Activated CD4-positive, alpha-beta T cell treated with anti-CD3 and anti-CD28 coated beads, Interleukin-2, amount 50 U/mL, for 1 hour (primary cell): ENCODE results near the gene PDK3.

Source experiments
- DNase-seq: peaks from one replicate; pipeline ENCODE4 v3.0.0-alpha.2; 2020

Gene PDK3

GRCh38 chrX:24563291-24564010 lies 98.4 kb downstream of the PDK3 start:
- DNase-seq, result no peak

- DNase-seq, result no peak
Measured at GRCh38 chrX:24566240-24566639, 101.2 kb downstream of the PDK3 start.

- DNase-seq, result no peak
Measured at GRCh38 chrX:24567169-24567568, 102.1 kb downstream of the PDK3 start.

- DNase-seq, result no peak
Measured at GRCh38 chrX:24574743-24575142, 109.7 kb downstream of the PDK3 start.

GRCh38 chrX:24575496-24575895 lies 110.4 kb downstream of the PDK3 start:
- DNase-seq, result no peak

GRCh38 chrX:24577091-24577490 lies 112.0 kb downstream of the PDK3 start:
- no peak for DNase-seq
